HG02571 (cell line): ENCODE results near the gene EPHX1.
"Not testable (repeated sequence)": the region's sequence is repeated elsewhere in the genome, so short reads cannot be mapped to it uniquely, and the experiment has no call there.

Source experiments
- ATAC-seq: cut with Tn5 transposase; IDR thresholded peaks from one replicate; pipeline ENCODE4 v1.9.1; 2021; ENCODE audit warnings: mild to moderate bottlenecking, moderate library complexity; ENCODE audit not compliant: unreplicated experiment

EPHX1 gene

GRCh38 chr1:225809842-225810578 lies at the start of gene EPHX1:
EPHX1 (plus strand) TSS chr1:225810124; CDS start chr1:225828730, 18,606 bp downstream.
- peak; percentile 96 for ATAC-seq

GRCh38 chr1:225760531-225760930 lies 49.4 kb upstream of the EPHX1 start:
- ATAC-seq, result no peak

GRCh38 chr1:225761395-225761794 lies 48.5 kb upstream of the EPHX1 start:
- not testable (repeated sequence) for ATAC-seq

GRCh38 chr1:225762002-225762441 lies 47.9 kb upstream of the EPHX1 start:
- ATAC-seq, result no peak

GRCh38 chr1:225762444-225762843 lies 47.5 kb upstream of the EPHX1 start:
- ATAC-seq, result no peak

- no peak for ATAC-seq
These were observed 46.0 kb upstream of the EPHX1 start for GRCh38 chr1:225763716-225764548.

GRCh38 chr1:225765982-225766674 lies 43.8 kb upstream of the EPHX1 start:
- no peak for ATAC-seq

- no peak for ATAC-seq
These were observed 42.8 kb upstream of the EPHX1 start for GRCh38 chr1:225766967-225767633.

- ATAC-seq, result no peak
These were observed 42.0 kb upstream of the EPHX1 start for GRCh38 chr1:225767634-225768540.

GRCh38 chr1:225768662-225769426 lies 41.1 kb upstream of the EPHX1 start:
- ATAC-seq, result no peak

- no peak for ATAC-seq
These were observed 40.2 kb upstream of the EPHX1 start for GRCh38 chr1:225769687-225770086.

- ATAC-seq, result no peak
These were observed 39.2 kb upstream of the EPHX1 start for GRCh38 chr1:225770561-225771248.

GRCh38 chr1:225771661-225772322 lies 38.1 kb upstream of the EPHX1 start:
- no peak for ATAC-seq

GRCh38 chr1:225772323-225772768 lies 37.6 kb upstream of the EPHX1 start:
- no peak for ATAC-seq

GRCh38 chr1:225772848-225773247 lies 37.1 kb upstream of the EPHX1 start:
- no peak for ATAC-seq

GRCh38 chr1:225774281-225775147 lies 35.4 kb upstream of the EPHX1 start:
- no peak for ATAC-seq

- ATAC-seq, result no peak
These were observed 33.6 kb upstream of the EPHX1 start for GRCh38 chr1:225776294-225776693.
